ENCODE results near the gene MYO5B.
"Not testable (repeated sequence)": the region's sequence is repeated elsewhere in the genome, so short reads cannot be mapped to it uniquely, and the experiment has no call there.

Gene MYO5B

GRCh38 chr18:49910019-49910418 lies 284.9 kb downstream of the MYO5B start:
- DNase-seq, result no peak

- DNase-seq, result no peak
Observed at GRCh38 chr18:49907346-49907929, 287.5 kb downstream of the MYO5B start.

GRCh38 chr18:49905771-49906170 lies 289.2 kb downstream of the MYO5B start:
- DNase-seq, result no peak

- DNase-seq, result no peak
Observed at GRCh38 chr18:49904871-49905555, 289.9 kb downstream of the MYO5B start.

GRCh38 chr18:49901862-49902340 lies 293.0 kb downstream of the MYO5B start:
- DNase-seq, result no peak

- DNase-seq, result no peak
Observed at GRCh38 chr18:49899657-49900330, 295.2 kb downstream of the MYO5B start.

GRCh38 chr18:49898421-49898820 lies 296.5 kb downstream of the MYO5B start:
- peak; percentile 32 for DNase-seq

- DNase-seq, result no peak
Observed at GRCh38 chr18:49894517-49895226, 300.3 kb downstream of the MYO5B start.

- DNase-seq, result no peak
Observed at GRCh38 chr18:49893036-49893435, 301.9 kb downstream of the MYO5B start.

GRCh38 chr18:49892148-49892924 lies 302.6 kb downstream of the MYO5B start:
- no peak for DNase-seq

DNA sequence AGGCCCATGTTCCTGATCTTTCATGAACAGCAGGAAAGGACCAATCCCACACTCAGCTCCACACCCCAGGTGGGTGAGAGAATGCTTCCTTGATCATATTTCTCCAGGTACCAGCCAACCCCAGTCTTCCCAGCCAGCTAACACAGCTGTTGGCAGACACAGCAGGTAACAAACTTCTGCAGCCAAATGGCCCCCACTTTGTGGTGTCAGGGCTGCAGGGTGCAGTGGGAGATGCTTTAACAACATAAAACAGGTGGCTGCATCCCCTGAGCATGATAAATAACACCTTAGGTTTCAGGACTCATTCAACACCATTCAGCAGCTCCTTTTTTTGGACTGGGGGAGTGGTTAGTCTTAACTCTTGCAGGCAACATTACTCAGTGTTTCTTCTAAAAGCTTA lies 304.9 kb downstream of the MYO5B start:
- DNase-seq, result no peak

DNA sequence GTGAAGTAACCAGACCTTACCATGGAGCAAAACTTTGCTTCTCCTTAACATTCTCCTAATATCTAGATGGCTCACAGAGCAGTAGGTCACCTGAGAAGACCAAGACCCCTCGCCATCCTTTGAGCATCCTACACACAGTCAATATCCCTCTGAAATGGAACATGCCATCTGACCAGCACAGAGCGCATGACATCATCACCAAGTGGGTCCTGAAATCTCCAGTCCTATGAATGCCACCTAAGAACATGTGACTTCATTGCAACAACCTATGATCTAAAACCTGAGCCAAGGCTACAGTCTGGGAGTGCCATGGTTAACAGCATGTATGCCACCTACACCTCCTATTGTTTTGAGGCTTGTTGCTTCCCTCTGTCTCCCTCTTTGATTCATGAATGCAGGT lies 305.4 kb downstream of the MYO5B start:
- DNase-seq, result not testable (repeated sequence)

DNA sequence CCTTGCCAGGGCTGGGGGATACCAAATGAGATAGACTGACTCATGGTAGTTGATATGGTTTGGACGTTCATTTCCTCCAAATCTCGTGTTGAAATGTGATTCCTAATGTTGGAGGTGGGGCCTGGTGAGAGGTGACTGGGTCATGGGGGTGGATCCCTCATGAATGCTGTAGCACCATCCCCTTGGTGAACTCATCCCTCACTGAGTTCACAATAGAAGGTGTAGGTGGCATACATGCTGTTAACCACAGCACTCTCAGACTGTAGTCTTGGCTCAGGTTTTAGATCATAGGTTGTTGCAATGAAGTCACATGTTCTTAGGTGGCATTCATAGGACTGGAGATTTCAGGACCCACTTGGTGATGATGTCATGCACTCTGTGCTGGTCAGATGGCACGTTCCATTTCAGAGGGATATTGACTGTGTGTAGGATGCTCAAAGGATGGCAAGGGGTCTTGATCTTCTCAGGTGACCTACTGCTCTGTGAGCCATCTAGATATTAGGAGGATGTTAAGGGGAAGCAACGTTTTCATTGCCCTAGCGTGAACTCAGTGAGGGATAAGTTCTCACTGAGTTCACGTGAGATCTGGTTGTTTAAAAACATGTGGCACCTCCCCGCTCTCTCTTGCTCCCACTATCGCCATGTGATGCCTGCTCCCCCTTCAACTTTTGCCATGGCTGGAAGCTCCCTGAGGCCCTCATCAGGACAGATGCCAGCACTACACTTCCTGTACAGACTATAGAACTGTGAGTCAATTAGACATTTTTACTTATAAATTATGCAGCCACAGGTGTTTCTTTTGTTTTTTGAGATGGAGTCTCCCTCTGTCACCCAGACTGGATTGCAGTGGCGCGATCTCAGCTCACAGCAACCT lies 307.8 kb downstream of the MYO5B start:
- DNase-seq, result no peak

DNA sequence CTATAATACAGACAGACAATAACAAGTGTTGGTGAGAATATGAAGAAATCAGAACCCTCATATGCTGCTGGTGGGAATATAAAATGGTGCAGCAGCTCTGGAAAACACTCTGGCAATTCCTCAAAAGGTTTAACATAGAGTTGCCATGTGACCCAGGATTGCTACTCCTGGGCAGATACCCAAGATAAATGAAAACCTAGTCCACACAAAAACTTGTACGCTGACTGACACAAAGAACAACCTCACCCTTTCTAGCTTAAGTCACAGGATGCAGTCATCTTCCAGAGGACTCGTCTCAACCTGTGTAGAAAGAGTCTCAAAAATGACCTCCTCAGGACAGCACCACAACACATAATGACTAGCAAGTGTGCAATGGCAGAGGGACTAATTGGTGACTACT lies 310.0 kb downstream of the MYO5B start:
- no peak for DNase-seq

DNA sequence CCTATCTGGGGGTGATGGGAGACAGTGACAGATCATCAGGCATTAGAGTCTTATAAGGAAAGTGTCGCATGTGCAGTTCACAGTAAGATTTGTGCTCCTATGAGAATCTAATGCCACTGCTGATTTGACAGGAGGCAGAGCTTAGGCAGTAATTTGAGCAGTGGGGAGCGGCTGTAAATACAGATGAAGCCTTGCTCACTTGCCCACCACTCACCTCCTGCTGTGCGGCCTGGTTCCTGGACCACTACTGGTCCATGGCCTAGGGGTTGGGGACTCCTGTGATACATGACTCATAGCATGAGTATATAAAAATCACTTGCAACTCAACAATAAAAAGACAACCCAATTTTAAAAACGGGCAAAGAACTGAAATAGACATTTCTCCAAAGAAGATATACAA lies 310.5 kb downstream of the MYO5B start:
- no peak for DNase-seq

DNA sequence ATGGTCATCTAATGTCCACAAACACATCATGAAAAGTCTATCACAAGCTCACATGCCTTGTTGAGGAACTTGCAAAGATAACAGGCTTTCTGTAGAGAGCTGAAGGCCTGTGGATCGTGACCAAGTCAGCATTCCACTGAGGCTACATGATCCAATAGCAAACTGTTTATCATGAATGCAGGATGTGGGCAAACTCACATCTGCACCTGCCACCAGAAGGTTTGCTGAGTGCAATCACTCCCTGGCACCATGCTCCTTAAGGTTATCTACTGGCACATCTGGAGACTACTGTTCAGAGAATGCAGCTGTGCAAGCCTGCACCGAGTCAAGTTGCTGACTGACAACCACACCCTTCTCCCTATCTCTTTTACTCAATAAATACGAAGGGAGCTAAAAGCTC lies 314.3 kb downstream of the MYO5B start:
- DNase-seq, result no peak

DNA sequence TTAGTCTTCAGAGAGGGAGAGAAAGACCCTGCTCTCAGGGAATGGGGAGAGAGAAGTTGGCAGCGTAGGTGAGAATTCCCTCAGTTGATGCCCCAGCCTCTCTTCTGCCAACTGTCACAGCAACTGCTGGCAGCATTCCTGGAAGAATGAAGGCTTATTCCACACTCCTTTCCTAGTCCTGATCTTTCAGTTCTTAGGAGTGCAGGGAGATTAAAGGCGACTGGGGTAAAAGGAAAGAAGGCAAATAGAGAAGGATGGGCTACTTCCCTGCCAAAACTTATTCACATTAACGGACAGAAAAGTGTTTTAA lies 315.7 kb downstream of the MYO5B start:
- DNase-seq, result no peak

- DNase-seq, result no peak
Observed at GRCh38 chr18:49878567-49879270, 316.2 kb downstream of the MYO5B start.

- DNase-seq, result no peak
Observed at GRCh38 chr18:49878015-49878414, 316.9 kb downstream of the MYO5B start.

GRCh38 chr18:49876536-49876935 lies 318.4 kb downstream of the MYO5B start:
- DNase-seq, result no peak

DNA sequence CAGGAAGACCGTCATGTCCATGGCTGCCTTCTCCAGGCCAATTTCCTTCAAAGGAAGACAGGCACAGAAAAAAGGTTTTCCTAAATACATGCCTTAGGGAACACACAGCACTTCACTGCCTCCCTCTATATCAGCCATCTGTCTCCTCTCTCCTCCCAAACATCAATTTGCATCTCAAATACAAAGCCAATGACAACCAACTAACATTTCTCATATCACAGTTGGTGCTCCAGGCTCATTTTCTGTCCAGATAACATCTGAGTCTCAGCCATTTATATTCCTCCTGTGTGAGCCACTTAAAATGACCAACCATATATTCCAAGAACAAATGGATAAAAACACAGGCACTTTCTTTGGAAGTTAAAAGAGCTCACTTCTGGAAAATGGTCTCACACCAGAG lies 319.2 kb downstream of the MYO5B start:
- DNase-seq, result no peak
